KMS-11 (cell line): ENCODE data around the gene LPIN2.

Experiments
- H2AFZ ChIP-seq: fragments of 200-600 bp; sonication (generic); 2 replicates; pipeline ENCODE4 v1.6.1; 2016; ENCODE audit warnings: antibody characterized with exemption, mixed run types, low read depth
- H3K27ac ChIP-seq: fragments of 200-600 bp; sonication (generic); 2 replicates; pipeline ENCODE4 v1.6.1; 2016; ENCODE audit warnings: mild to moderate bottlenecking, mixed run types
- H3K27me3 ChIP-seq: fragments of 200-600 bp; sonication (generic); 2 replicates; pipeline ENCODE4 v1.6.1; 2017; ENCODE audit warnings: mild to moderate bottlenecking, low read depth, mixed run types, moderate library complexity; ENCODE audit not compliant: insufficient read depth
- H3K36me3 ChIP-seq: fragments of 200-600 bp; sonication (generic); 2 replicates; pipeline ENCODE4 v1.6.1; 2017; ENCODE audit warnings: mild to moderate bottlenecking, mixed run types; ENCODE audit not compliant: insufficient read depth
- H3K4me1 ChIP-seq: fragments of 200-600 bp; sonication (generic); 2 replicates; pipeline ENCODE4 v1.6.1; 2016; ENCODE audit warnings: mild to moderate bottlenecking, low read depth, mixed run types; ENCODE audit not compliant: poor library complexity, severe bottlenecking
- H3K4me2 ChIP-seq: fragments of 200-600 bp; sonication (generic); 2 replicates; pipeline ENCODE4 v1.7.0; 2016; ENCODE audit warnings: mild to moderate bottlenecking, mixed run types
- H3K4me3 ChIP-seq: fragments of 200-600 bp; sonication (generic); IDR thresholded peaks from 2 replicates; pipeline ENCODE4 v1.6.1; 2017; ENCODE audit warnings: low read depth, low read length, mixed read lengths; ENCODE audit not compliant: insufficient read depth
- H3K79me2 ChIP-seq: fragments of 200-600 bp; sonication (generic); 2 replicates; pipeline ENCODE4 v1.6.1; 2016; ENCODE audit warnings: low read depth, mixed run types; ENCODE audit not compliant: insufficient read depth
- H3K9ac ChIP-seq: fragments of 200-600 bp; sonication (generic); 2 replicates; pipeline ENCODE4 v1.6.1; 2016; ENCODE audit warnings: mild to moderate bottlenecking, mixed run types
- H4K20me1 ChIP-seq: fragments of 200-600 bp; sonication (generic); 2 replicates; pipeline ENCODE4 v1.6.1; 2016; ENCODE audit warnings: mild to moderate bottlenecking, mixed run types; ENCODE audit not compliant: insufficient read depth
- TF ChIP-seq, protein P1 (sequence below): fragments of 200-600 bp; sonication (generic); conservative IDR thresholded peaks from 2 replicates; pipeline ENCODE4 v1.6.1; 2017; ENCODE audit warnings: low read depth, mild to moderate bottlenecking, antibody characterized with exemption, low read length, moderate library complexity, mixed read lengths

The LPIN2 gene

DNA sequence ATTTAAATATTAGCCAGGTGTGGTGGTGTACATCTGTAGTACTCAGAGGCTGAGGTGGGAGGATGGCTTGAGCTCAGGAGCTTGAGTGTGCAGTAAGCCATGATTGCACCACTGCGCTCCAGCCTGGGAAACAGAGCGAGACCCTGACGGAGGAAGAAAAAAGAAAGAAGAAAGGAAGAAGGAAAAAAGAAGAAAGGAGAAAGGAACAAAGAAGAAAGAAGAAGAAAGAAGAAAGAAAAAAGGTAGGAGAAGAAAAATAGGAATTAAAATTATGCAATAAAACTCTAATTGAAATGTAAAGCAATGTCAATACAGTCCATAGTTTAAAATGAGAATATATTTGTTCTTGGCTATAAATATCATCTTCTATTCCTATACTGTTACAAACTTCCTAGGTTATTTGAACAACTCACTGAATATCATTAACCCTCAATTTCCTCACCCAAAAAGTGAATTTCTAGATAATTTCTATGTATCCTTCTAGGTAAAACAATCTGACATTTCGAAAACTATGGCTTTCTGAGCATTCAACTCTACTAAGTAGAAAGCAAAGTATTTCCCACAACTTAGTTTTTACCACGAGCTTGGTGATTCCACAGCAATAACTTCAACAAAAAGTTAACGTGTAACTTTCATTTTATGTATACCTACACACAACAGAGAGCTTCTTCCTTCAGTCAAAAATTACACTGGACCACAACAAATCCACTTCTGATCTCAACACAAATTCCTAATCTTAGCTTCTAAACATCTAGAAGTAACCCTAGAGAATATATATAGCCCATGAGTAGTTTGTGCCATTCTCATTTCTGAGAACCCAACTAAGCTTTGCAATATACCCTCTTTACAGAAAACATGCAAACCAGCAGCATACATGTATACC lies 19.7 kb downstream of the LPIN2 start:
- no peak overlapping the region for H2AFZ ChIP-seq
- H3K4me3 ChIP-seq = no peak overlapping the region
- H3K9ac ChIP-seq = no peak overlapping the region
- H3K4me1 ChIP-seq = peaks cover 30% of the 10 kb centered on the region
- H3K4me2 ChIP-seq = no peak overlapping the region
- no peaks in the 10 kb centered on the region for H4K20me1 ChIP-seq
- no peak overlapping the region for H3K27ac ChIP-seq
- no peaks in the 10 kb centered on the region; the same call in 1 of the 2 replicates for H3K79me2 ChIP-seq
- TF ChIP-seq, protein P1, sequence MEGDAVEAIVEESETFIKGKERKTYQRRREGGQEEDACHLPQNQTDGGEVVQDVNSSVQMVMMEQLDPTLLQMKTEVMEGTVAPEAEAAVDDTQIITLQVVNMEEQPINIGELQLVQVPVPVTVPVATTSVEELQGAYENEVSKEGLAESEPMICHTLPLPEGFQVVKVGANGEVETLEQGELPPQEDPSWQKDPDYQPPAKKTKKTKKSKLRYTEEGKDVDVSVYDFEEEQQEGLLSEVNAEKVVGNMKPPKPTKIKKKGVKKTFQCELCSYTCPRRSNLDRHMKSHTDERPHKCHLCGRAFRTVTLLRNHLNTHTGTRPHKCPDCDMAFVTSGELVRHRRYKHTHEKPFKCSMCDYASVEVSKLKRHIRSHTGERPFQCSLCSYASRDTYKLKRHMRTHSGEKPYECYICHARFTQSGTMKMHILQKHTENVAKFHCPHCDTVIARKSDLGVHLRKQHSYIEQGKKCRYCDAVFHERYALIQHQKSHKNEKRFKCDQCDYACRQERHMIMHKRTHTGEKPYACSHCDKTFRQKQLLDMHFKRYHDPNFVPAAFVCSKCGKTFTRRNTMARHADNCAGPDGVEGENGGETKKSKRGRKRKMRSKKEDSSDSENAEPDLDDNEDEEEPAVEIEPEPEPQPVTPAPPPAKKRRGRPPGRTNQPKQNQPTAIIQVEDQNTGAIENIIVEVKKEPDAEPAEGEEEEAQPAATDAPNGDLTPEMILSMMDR = no peak
- H3K27me3 ChIP-seq = no peaks in the 10 kb centered on the region
- no peaks in the 10 kb centered on the region for H3K36me3 ChIP-seq

DNA sequence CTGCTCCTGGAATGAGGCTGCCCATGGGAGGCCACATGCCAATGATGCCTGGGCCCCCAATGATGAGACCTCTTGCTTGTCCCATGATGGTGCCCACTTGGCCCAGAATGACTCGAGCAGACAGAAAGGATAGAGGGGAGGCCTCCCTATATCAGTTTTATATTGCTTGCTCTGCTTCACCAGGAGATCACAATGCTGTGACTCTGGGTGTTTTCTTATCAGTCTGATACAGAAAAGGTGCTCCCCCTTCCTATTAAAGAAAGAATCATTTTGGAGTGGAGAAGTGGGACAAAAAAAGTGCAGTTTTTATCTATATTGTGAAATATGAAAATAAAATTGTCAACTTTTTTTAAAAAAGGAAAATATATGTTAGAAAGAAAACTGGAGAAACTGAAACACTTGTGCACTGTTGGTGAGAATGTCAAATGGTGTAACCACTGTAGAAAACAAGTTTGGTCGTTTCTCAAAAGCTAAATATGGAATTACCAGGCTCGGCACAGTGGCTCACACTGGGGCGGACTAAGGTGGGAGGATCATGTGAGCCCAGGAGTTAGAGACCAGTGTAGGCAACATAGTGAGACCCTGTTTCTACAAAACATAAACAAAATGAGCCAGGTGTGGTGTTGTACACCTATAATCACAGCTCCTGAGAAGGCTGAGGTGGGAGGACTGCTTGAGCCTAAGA lies 21.8 kb downstream of the LPIN2 start:
- H3K36me3 ChIP-seq = no peaks in the 10 kb centered on the region
- H3K27me3 ChIP-seq = no peaks in the 10 kb centered on the region
- H3K4me2 ChIP-seq = no peak overlapping the region
- no peak overlapping the region for H3K27ac ChIP-seq
- no peaks in the 10 kb centered on the region for H4K20me1 ChIP-seq
- no peak overlapping the region for H3K9ac ChIP-seq
- TF ChIP-seq, protein P1 = no peak
- H3K4me3 ChIP-seq = no peak overlapping the region
- H3K79me2 ChIP-seq = no peaks in the 10 kb centered on the region; the same call in 1 of the 2 replicates
- H3K4me1 ChIP-seq = peaks cover 19% of the 10 kb centered on the region
- no peak overlapping the region for H2AFZ ChIP-seq

DNA sequence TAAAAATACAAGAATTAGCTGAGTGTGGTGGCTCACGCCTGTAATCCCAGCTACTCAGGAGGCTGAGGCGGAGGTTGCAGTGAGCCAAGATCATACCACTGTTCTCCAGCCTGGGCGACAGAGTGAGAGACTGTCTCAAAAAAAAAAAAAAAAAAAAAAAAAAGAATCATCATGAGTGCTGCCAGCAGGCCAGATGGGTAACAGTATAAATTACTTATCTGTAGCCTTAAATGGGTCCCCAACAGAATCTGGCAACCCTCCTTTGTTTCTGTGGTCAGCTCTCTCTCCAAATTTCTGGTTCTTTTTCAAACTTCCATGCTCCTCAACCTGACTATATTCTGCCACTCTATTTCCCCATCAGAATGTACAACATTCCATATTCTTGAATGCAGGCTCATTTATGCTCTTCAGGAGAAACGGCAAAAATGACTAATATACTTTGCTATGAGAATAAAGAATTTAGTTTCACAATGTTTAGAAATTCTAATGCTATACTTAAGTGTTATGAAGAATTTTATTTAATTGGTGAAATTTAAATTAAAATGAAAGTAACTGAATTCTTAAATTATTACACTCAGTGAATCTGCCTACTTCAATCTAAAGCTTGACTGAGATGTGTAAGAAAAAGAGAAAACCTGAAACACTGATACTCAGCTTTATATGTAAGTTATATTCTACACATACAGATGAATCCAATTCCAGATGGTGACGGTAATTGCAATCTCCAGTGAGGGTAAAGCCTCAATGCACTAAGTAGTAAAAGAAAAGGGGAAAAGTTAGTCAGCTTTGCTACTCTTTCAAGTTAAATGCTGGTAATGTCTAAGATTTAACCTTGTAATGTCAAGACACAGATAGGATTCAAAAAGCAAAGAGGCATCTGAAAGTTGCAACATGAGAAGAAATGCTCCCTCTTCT lies 24.8 kb downstream of the LPIN2 start:
- Histone ChIP-seq H3K79me2 (no peaks in the 10 kb centered on the region; the same call in 1 of the 2 replicates), H4K20me1 (no peaks in the 10 kb centered on the region), H3K9ac (no peak overlapping the region), H2AFZ (no peak overlapping the region), H3K36me3 (no peaks in the 10 kb centered on the region), H3K27ac (no peak overlapping the region), H3K4me3 (no peak overlapping the region), H3K27me3 (no peaks in the 10 kb centered on the region), H3K4me1 (peaks cover 13% of the 10 kb centered on the region), H3K4me2 (no peak overlapping the region)
- TF ChIP-seq, protein P1 = no peak

DNA sequence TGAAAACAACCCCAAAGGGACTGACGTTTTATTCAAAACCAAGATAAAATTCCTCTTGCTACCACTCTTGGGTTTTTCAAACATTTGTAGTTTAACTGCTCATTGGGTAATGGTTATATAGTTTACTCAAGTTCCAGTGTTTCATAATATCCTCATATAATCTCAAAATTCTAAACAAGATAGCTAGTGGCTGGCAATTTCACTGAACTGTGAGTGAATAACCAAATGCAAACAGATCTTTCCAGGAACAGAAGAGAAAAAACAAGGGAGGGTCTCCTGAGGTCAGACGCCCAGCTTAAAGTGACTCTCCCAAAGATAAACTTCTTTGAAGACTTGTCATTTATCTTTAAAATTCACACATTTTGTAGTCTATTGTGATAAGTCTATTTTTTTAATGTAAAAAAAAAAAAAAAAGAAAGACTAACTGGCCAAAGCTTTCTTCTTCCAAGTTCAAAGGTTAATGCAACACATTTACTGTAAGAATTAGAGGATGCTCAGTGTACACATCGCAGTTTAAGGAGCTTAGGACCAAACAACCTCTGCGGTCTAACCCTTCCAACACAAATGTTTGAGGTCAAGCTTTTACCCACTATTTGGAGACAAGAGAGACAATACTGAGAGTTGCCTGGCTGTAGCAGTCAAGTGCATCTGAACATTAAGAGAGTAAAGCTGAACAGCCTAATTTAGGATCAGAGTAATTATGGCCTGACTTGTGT lies 26.6 kb downstream of the LPIN2 start:
- Histone ChIP-seq H3K4me3 (no peak overlapping the region), H3K4me2 (no peak overlapping the region), H3K9ac (no peak overlapping the region), H3K4me1 (peaks cover 29% of the 10 kb centered on the region), H2AFZ (no peak overlapping the region), H3K36me3 (no peaks in the 10 kb centered on the region), H3K79me2 (no peaks in the 10 kb centered on the region; the same call in 1 of the 2 replicates), H4K20me1 (no peaks in the 10 kb centered on the region), H3K27me3 (no peaks in the 10 kb centered on the region), H3K27ac (no peak overlapping the region)
- TF ChIP-seq, protein P1 = no peak
